Measurements from ENCODE around the gene CEP20. TPM values are rescaled to one million over a fixed set of nuclear protein-coding genes. Genes with fewer than 3 reads are reported as not detected.

CEP20 gene
- total RNA-seq, 1 donor from 2014 or later = 101 TPM

GRCh38 chr16:15856901-15857698, 31.3 kb downstream of the CEP20 start, which contains the start of gene MYH11:
Gene MYH11, minus strand, starts transcription at chr16:15857028. Its CDS starts 18,776 bp downstream, at chr16:15838252.
- Mint-ChIP-seq H3K4me1 (peaks cover 6% of the 10 kb centered on the region), H3K27ac (no peak within 1 kb of the TSS), H3K4me3 (peak within 1 kb of the TSS; percentile 82), H3K9me3 (no peaks in the 10 kb centered on the region), H3K27me3 (ENCODE audit: insufficient read depth, low read depth) (peaks cover 39% of the 10 kb centered on the region), H3K36me3 (no peaks in the 10 kb centered on the region)
- DNase-seq (ENCODE audit: low spot score) = peak; percentile 71
- Histone ChIP-seq H4K20me1 (ENCODE audit: low read depth) (peaks cover 3% of the 10 kb centered on the region), H3K4me2 (peak within 1 kb of the TSS; percentile 93), H3K27ac (no peak within 1 kb of the TSS), H3K79me2 (ENCODE audit: low read depth) (no peaks in the 10 kb centered on the region), H3K27me3 (peaks cover 70% of the 10 kb centered on the region), H2AFZ (replicated peaks) (peak within 1 kb of the TSS; percentile 95), H3K36me3 (no peaks in the 10 kb centered on the region), H3K9ac (no peak within 1 kb of the TSS), H3K4me1 (peaks cover 10% of the 10 kb centered on the region), H3K9me3 (ENCODE audit: low read depth) (no peaks in the 10 kb centered on the region), H3K4me3 (peak within 1 kb of the TSS; percentile 66), H3F3A (ENCODE audit: low read depth) (peaks cover 12% of the 10 kb centered on the region)
- TF ChIP-seq EZH2phosphoT487 (IDR thresholded peaks at IDR 0.05) (no peak), CTCF (IDR thresholded peaks at IDR 0.05) (peak; percentile 20), EZH2 (IDR thresholded peaks at IDR 0.05) (peak; percentile 59)

- no peak for DNase-seq (ENCODE audit: low spot score)
- Histone ChIP-seq H2AFZ (replicated peaks) (no peak overlapping the region), H4K20me1 (ENCODE audit: low read depth) (peaks cover 3% of the 10 kb centered on the region), H3K36me3 (no peaks in the 10 kb centered on the region), H3K4me2 (peak overlapping the region; percentile 93), H3K4me3 (peak overlapping the region; percentile 66), H3K27me3 (peaks cover 70% of the 10 kb centered on the region), H3K27ac (no peak overlapping the region), H3K9ac (no peak overlapping the region), H3K79me2 (ENCODE audit: low read depth) (no peaks in the 10 kb centered on the region), H3K4me1 (peaks cover 10% of the 10 kb centered on the region), H3F3A (ENCODE audit: low read depth) (peaks cover 12% of the 10 kb centered on the region), H3K9me3 (ENCODE audit: low read depth) (no peaks in the 10 kb centered on the region)
- Mint-ChIP-seq H3K27ac (no peak overlapping the region), H3K4me3 (no peak overlapping the region), H3K36me3 (no peaks in the 10 kb centered on the region), H3K9me3 (no peaks in the 10 kb centered on the region), H3K27me3 (ENCODE audit: insufficient read depth, low read depth) (peaks cover 39% of the 10 kb centered on the region), H3K4me1 (peaks cover 6% of the 10 kb centered on the region)
- TF ChIP-seq EZH2phosphoT487 (IDR thresholded peaks at IDR 0.05) (no peak), EZH2 (IDR thresholded peaks at IDR 0.05) (no peak), CTCF (IDR thresholded peaks at IDR 0.05) (no peak)
Measured at GRCh38 chr16:15856182-15856581, 32.2 kb downstream of the CEP20 start.

GRCh38 chr16:15855704-15856003, 32.7 kb downstream of the CEP20 start:
- Mint-ChIP-seq H3K4me3 (no peak overlapping the region), H3K27ac (no peak overlapping the region), H3K27me3 (ENCODE audit: insufficient read depth, low read depth) (peaks cover 39% of the 10 kb centered on the region), H3K4me1 (peaks cover 6% of the 10 kb centered on the region), H3K9me3 (no peaks in the 10 kb centered on the region), H3K36me3 (no peaks in the 10 kb centered on the region)
- Histone ChIP-seq H3K27me3 (peaks cover 70% of the 10 kb centered on the region), H3K4me1 (peaks cover 10% of the 10 kb centered on the region), H3K9ac (no peak overlapping the region), H3K4me3 (no peak overlapping the region), H2AFZ (replicated peaks) (no peak overlapping the region), H3K9me3 (ENCODE audit: low read depth) (no peaks in the 10 kb centered on the region), H3K27ac (no peak overlapping the region), H3K4me2 (no peak overlapping the region), H4K20me1 (ENCODE audit: low read depth) (peaks cover 3% of the 10 kb centered on the region), H3K36me3 (no peaks in the 10 kb centered on the region), H3K79me2 (ENCODE audit: low read depth) (no peaks in the 10 kb centered on the region), H3F3A (ENCODE audit: low read depth) (peaks cover 12% of the 10 kb centered on the region)
- TF ChIP-seq EZH2 (IDR thresholded peaks at IDR 0.05) (no peak), CTCF (IDR thresholded peaks at IDR 0.05) (no peak), EZH2phosphoT487 (IDR thresholded peaks at IDR 0.05) (no peak)
- DNase-seq (ENCODE audit: low spot score) = no peak
